ENCODE measurements around the gene CTNNBIP1. TPM values are rescaled to one million over a fixed set of nuclear protein-coding genes. Genes with fewer than 3 reads are reported as not detected.

CTNNBIP1 gene, protein sequence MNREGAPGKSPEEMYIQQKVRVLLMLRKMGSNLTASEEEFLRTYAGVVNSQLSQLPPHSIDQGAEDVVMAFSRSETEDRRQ
- polyA plus RNA-seq (2013), result 26.5 TPM

DNA sequence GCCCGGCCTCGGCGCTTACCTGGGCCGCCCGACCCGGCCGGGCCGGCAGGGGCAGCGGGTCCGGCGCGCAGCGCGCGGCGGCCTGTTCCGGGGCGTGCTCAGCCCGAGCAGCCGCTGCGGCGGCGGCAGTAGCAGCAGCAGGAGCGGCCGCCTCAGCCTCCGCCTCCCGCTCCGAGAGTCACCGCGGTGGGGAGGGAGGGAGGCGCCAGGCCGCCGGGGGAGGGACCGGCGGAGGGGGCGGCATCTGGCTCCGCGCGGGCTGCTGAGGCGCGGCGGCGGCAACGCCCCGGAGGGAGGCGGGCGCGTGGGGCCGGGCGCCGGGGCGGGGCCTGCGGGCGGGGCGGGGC, at the start of gene CTNNBIP1:
Gene CTNNBIP1, minus strand, starts transcription at position 194 of the 347 bp plus-strand sequence. CDS start 38,205 bp downstream, outside the sequence.
- Histone ChIP-seq H3K4me3 (ENCODE audit: control insufficient read depth in 1 of 7, extremely low read depth in 1 of 7, insufficient read depth in 4 of 7, low read depth in 2 of 7, low read length in 6 of 7) (peak within 1 kb of the TSS; percentile 82 to 96 (median 91)), H3K4me1 (ENCODE audit: control extremely low read depth in 1 of 4, control insufficient read depth in 4 of 4, insufficient read depth in 4 of 4, low read length in 3 of 4) (peaks cover 2 to 46% (median 16%) of the 10 kb centered on the region in 4 experiments), H3K27me3 (replicated peaks in 2 of 5; ENCODE audit: control insufficient read depth in 4 of 5, insufficient read depth in 5 of 5, low read length in 4 of 5) (no peaks in the 10 kb centered on the region), H3K27ac (ENCODE audit: insufficient read depth in 1 of 2, low read depth in 1 of 2, low read length in 2 of 2, poor library complexity in 1 of 2, severe bottlenecking in 2 of 2) (peak within 1 kb of the TSS; percentile 69 to 86), H3K36me3 (ENCODE audit: control insufficient read depth in 4 of 4, insufficient read depth in 4 of 4, low read length in 3 of 4) (no peaks in the 10 kb centered on the region), H3K9me3 (ENCODE audit: control extremely low read depth in 1 of 5, control insufficient read depth in 4 of 5, insufficient read depth in 2 of 5, low read depth in 1 of 5, low read length in 4 of 5) (no peaks in the 10 kb centered on the region)
- CTCF ChIA-PET, result no interaction called here
- DNase-seq, result no peak
- 1% methylated on average over 12 of the region's 55 CpGs for WGBS (ENCODE audit: insufficient coverage)
- POLR2A ChIA-PET, result interaction anchor here (0.8 to 1.0 kb wide), 2 partner anchors 17 to 42 kb away, joined by 3 to 5 read pairs; no protein-coding TSS in a partner anchor

DNA sequence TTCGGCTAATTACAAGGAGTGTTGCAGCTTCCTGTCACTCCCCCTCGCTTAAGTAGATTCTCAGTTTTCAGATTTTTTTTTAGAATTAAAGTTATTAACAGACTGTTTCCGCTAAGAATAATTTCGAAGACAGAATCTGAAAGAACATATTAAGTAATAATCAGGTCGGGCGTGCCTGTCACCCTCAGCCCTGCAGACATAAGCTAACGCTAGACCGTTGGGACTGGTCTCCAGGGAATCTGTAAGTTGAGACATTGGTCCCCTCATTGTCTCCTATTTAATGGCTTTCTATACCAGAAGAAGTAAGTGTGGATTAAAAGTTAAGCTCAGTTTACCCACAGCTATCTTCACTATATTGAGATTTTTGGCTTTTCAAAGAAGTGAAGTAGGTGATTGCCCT, 47.7 kb upstream of the CTNNBIP1 start:
- POLR2A ChIA-PET, result no interaction called here

DNA sequence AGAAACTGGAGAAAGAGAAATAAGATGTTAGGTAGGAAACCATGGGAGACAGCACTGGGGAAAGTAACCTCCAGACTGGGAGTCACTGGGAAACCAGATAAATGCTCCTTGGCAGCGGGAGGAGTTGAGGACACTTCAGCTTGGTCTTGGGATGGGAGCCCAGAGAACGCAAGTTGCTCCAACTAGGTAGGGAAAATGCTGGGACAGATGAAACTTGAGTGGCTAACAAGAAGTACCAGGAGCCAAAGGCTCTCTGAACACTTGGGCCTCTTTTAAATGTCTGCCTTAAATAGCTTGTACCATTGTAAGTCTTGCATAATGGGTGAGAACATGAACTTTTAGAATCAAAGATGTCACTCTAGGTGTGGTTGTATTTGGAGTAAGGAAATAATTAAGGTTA, 36.2 kb upstream of the CTNNBIP1 start:
- peaks cover 0 to 37% (median 23%) of the 10 kb centered on the region in 4 experiments for H3K4me1 ChIP-seq (ENCODE audit: control extremely low read depth in 1 of 4, control insufficient read depth in 4 of 4, insufficient read depth in 4 of 4, low read length in 3 of 4)
- no peak overlapping the region for H3K4me3 ChIP-seq (ENCODE audit: control insufficient read depth in 1 of 7, extremely low read depth in 1 of 7, insufficient read depth in 4 of 7, low read depth in 2 of 7, low read length in 6 of 7)
- H3K27me3 ChIP-seq (replicated peaks in 2 of 5; ENCODE audit: control insufficient read depth in 4 of 5, insufficient read depth in 5 of 5, low read length in 4 of 5), result no peaks in the 10 kb centered on the region
- ChIA-PET CTCF (no interaction called here), POLR2A (no interaction called here)
- WGBS (ENCODE audit: insufficient coverage), result 100% methylated on average over 2 of the region's 2 CpGs
- H3K27ac ChIP-seq (ENCODE audit: insufficient read depth in 1 of 2, low read depth in 1 of 2, low read length in 2 of 2, poor library complexity in 1 of 2, severe bottlenecking in 2 of 2), result no peak overlapping the region
- H3K9me3 ChIP-seq (ENCODE audit: control extremely low read depth in 1 of 5, control insufficient read depth in 4 of 5, insufficient read depth in 2 of 5, low read depth in 1 of 5, low read length in 4 of 5), result no peaks in the 10 kb centered on the region
- no peak for DNase-seq
- H3K36me3 ChIP-seq (ENCODE audit: control insufficient read depth in 4 of 4, insufficient read depth in 4 of 4, low read length in 3 of 4), result peaks cover 0 to 8% (median 5%) of the 10 kb centered on the region in 4 experiments

More for the DNA sequence above, 47.7 kb upstream of the CTNNBIP1 start:
- H3K4me1 ChIP-seq (ENCODE audit: control extremely low read depth in 1 of 4, control insufficient read depth in 4 of 4, insufficient read depth in 4 of 4, low read length in 3 of 4), result no peaks in the 10 kb centered on the region
- CTCF ChIA-PET, result interaction anchor here (0.6 kb wide), 1 partner anchor 89 kb away, joined by 3 read pairs; no protein-coding TSS in a partner anchor
- H3K27ac ChIP-seq (ENCODE audit: insufficient read depth in 1 of 2, low read depth in 1 of 2, low read length in 2 of 2, poor library complexity in 1 of 2, severe bottlenecking in 2 of 2), result no peak overlapping the region
- WGBS (ENCODE audit: insufficient coverage), result 94% methylated on average over 5 of the region's 8 CpGs
- H3K36me3 ChIP-seq (ENCODE audit: control insufficient read depth in 4 of 4, insufficient read depth in 4 of 4, low read length in 3 of 4), result peaks cover 0 to 4% (median 0%) of the 10 kb centered on the region in 4 experiments
- DNase-seq, result no peak
- H3K9me3 ChIP-seq (ENCODE audit: control extremely low read depth in 1 of 5, control insufficient read depth in 4 of 5, insufficient read depth in 2 of 5, low read depth in 1 of 5, low read length in 4 of 5), result no peaks in the 10 kb centered on the region
- H3K4me3 ChIP-seq (ENCODE audit: control insufficient read depth in 1 of 7, extremely low read depth in 1 of 7, insufficient read depth in 4 of 7, low read depth in 2 of 7, low read length in 6 of 7), result no peak overlapping the region
- H3K27me3 ChIP-seq (replicated peaks in 2 of 5; ENCODE audit: control insufficient read depth in 4 of 5, insufficient read depth in 5 of 5, low read length in 4 of 5), result no peaks in the 10 kb centered on the region

DNA sequence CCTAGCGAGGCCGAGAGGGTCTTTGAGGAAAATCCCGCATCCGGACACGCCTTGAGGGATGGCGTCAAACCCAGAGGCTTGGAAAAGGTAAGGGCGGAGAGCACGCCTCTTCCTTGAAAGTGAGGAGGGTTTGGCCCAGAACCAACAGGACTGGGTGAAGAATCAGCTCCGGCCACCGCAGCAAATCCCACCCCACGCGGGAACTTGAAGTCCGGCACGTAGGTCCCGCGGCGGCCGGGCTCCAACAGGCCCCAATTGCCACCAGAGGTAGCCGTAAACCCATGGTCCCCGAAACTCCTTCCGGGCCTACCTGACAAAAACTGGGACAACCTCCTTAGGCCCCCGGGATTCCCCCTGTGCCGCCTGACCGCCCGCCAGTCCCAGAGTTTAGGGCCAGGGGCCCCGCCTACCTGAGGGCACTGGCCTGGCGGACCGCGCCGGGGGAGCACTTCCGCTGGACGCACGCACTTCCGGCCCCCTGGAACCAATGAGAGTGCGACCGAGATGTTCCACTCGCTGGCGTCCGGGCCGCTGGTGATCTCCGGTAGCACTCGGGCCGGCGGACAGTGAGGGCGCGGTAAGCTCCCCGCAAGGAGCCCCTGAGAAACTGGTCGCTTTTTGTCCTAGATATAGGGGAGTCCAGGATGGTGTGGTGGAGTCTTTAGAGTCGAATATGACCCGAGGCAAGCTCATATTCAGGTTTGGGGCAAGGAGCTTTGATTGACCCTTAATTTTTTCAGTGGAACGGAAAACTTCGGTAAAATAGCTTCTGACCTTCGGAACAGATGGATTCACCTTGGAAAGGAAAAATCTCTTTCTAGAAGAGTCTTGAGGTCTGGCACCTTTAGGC, 33.1 kb upstream of the CTNNBIP1 start, which contains the start of the genes LZIC and NMNAT1:
Gene LZIC, minus strand, starts transcription at position 453 of the 850 bp plus-strand sequence. CDS start 6,772 bp downstream, outside the sequence.
Gene NMNAT1, plus strand, starts transcription at position 537 of the 850 bp plus-strand sequence. CDS start 28,599 bp downstream, outside the sequence.
- peak; percentile 91 to 93 (median 93) for DNase-seq
- H3K27ac ChIP-seq (ENCODE audit: insufficient read depth in 1 of 2, low read depth in 1 of 2, low read length in 2 of 2, poor library complexity in 1 of 2, severe bottlenecking in 2 of 2), result peak within 1 kb of the TSS; percentile 89 to 96
- no peaks in the 10 kb centered on the region for H3K27me3 ChIP-seq (replicated peaks in 2 of 5; ENCODE audit: control insufficient read depth in 4 of 5, insufficient read depth in 5 of 5, low read length in 4 of 5)
- H3K4me3 ChIP-seq (ENCODE audit: control insufficient read depth in 1 of 7, extremely low read depth in 1 of 7, insufficient read depth in 4 of 7, low read depth in 2 of 7, low read length in 6 of 7), result peak within 1 kb of the TSS; percentile 80 to 98 (median 92)
- WGBS (ENCODE audit: insufficient coverage), result 0% methylated on average over 35 of the region's 53 CpGs
- POLR2A ChIA-PET, result interaction anchor here (0.6 to 1.0 kb wide), 5 partner anchors 11 to 314 kb away, joined by 3 read pairs; no protein-coding TSS in a partner anchor
- H3K36me3 ChIP-seq (ENCODE audit: control insufficient read depth in 4 of 4, insufficient read depth in 4 of 4, low read length in 3 of 4), result peaks cover 0 to 14% (median 5%) of the 10 kb centered on the region in 4 experiments
- CTCF ChIA-PET, result interaction anchor here (0.6 to 5.1 kb wide), 8 partner anchors 29 to 111 kb away, joined by 3 to 45 read pairs (median 3); partner anchors contain the start of genes RBP7 and UBE4B
- H3K9me3 ChIP-seq (ENCODE audit: control extremely low read depth in 1 of 5, control insufficient read depth in 4 of 5, insufficient read depth in 2 of 5, low read depth in 1 of 5, low read length in 4 of 5), result no peaks in the 10 kb centered on the region
- peaks cover 0 to 21% (median 7%) of the 10 kb centered on the region in 4 experiments for H3K4me1 ChIP-seq (ENCODE audit: control extremely low read depth in 1 of 4, control insufficient read depth in 4 of 4, insufficient read depth in 4 of 4, low read length in 3 of 4)

DNA sequence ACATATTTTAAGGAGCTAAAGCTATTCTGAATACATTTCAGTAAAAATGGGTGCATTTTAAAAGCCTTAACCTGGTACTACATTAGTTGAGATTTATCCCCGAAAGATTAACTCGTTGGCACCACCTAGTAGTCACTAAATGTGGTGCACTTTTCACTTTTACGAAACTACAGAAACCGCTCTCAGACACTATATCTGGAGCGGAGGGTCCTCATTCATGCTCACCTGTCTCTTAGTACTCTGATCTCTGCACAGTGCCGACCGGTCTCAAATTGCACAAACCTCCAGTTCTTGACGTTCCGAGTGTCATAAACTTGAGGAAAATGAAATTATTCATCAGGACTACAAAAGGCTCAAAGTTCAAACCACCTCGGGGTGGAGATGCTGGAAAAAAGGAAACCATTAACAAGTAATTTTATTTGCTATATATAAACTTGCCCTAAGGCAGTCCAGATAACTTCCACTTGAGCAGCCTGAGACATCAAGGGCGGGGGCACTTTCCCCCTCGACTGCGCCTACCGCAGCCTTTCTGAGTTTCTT, 32.4 kb upstream of the CTNNBIP1 start:
- no peaks in the 10 kb centered on the region for H3K9me3 ChIP-seq (ENCODE audit: control extremely low read depth in 1 of 5, control insufficient read depth in 4 of 5, insufficient read depth in 2 of 5, low read depth in 1 of 5, low read length in 4 of 5)
- CTCF ChIA-PET, result interaction anchor here (0.8 to 5.1 kb wide), 9 partner anchors 13 to 91 kb away, joined by 3 to 45 read pairs (median 3); partner anchors contain the start of genes RBP7 and UBE4B
- peaks cover 0 to 9% (median 3%) of the 10 kb centered on the region in 4 experiments for H3K36me3 ChIP-seq (ENCODE audit: control insufficient read depth in 4 of 4, insufficient read depth in 4 of 4, low read length in 3 of 4)
- H3K27me3 ChIP-seq (replicated peaks in 2 of 5; ENCODE audit: control insufficient read depth in 4 of 5, insufficient read depth in 5 of 5, low read length in 4 of 5), result no peaks in the 10 kb centered on the region
- POLR2A ChIA-PET, result no interaction called here
- peak overlapping the region; percentile 80 to 98 (median 92) for H3K4me3 ChIP-seq (ENCODE audit: control insufficient read depth in 1 of 7, extremely low read depth in 1 of 7, insufficient read depth in 4 of 7, low read depth in 2 of 7, low read length in 6 of 7)
- peaks cover 0 to 21% (median 7%) of the 10 kb centered on the region in 4 experiments for H3K4me1 ChIP-seq (ENCODE audit: control extremely low read depth in 1 of 4, control insufficient read depth in 4 of 4, insufficient read depth in 4 of 4, low read length in 3 of 4)
- WGBS (ENCODE audit: insufficient coverage), result 0% methylated on average over 8 of the region's 14 CpGs
- peak; percentile 61 to 84 (median 82) for DNase-seq
- peak overlapping the region; percentile 89 to 96 for H3K27ac ChIP-seq (ENCODE audit: insufficient read depth in 1 of 2, low read depth in 1 of 2, low read length in 2 of 2, poor library complexity in 1 of 2, severe bottlenecking in 2 of 2)

DNA sequence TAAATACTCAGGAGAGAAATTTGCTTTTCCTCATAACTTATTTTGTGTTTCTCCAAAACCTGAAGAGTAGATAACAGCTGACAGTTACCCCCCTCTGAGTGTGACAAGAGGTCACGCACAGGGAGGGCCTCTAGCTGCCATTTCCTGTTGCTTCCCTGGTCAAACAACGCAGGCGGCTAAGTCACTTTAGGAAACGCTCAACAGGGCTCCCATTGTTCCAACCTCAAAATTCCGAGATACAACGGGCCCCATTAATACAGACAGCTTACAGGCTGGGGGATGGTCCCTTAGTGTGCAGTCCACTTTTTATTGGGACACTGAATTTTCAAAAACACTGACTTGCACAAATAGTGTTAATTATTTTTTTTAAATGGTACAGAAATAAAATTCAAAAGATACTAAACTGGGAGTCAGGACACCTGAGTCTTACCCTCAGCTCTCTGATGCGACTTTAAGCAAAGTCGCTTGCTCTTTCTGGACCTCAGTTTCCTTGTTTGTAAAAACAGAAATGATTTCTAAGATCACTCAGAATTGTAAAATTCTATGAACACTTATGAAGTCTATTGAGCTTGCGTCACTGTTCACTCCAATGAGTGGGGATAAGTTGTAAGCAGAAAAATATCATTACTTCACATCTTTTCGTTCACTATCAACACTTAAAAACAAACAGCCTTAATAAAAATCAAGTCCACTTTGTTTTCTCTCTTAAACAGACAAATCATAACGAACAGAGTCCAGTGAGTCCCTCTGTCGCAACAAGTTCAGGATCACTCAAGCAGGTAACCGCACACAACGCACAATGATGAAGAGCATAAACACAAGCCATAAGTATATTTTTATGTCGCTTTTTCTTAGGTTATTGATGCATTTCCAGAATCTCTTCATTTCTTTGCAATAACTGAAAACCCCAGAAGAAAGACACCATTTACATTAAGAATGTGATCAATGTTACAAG, 19.6 kb upstream of the CTNNBIP1 start:
- no peaks in the 10 kb centered on the region for H3K9me3 ChIP-seq (ENCODE audit: control extremely low read depth in 1 of 5, control insufficient read depth in 4 of 5, insufficient read depth in 2 of 5, low read depth in 1 of 5, low read length in 4 of 5)
- POLR2A ChIA-PET, result interaction anchor here (0.9 kb wide), 1 partner anchor 14 kb away, joined by 3 read pairs; the partner anchor contains the start of genes LZIC and NMNAT1
- peaks cover 0 to 5% (median 0%) of the 10 kb centered on the region in 4 experiments for H3K4me1 ChIP-seq (ENCODE audit: control extremely low read depth in 1 of 4, control insufficient read depth in 4 of 4, insufficient read depth in 4 of 4, low read length in 3 of 4)
- no peak overlapping the region for H3K4me3 ChIP-seq (ENCODE audit: control insufficient read depth in 1 of 7, extremely low read depth in 1 of 7, insufficient read depth in 4 of 7, low read depth in 2 of 7, low read length in 6 of 7)
- CTCF ChIA-PET, result interaction anchor here (0.7 to 2.2 kb wide), 2 partner anchors 52 to 54 kb away, joined by 3 to 6 read pairs; no protein-coding TSS in a partner anchor
- DNase-seq, result no peak
- peaks cover 7 to 41% (median 22%) of the 10 kb centered on the region in 4 experiments for H3K36me3 ChIP-seq (ENCODE audit: control insufficient read depth in 4 of 4, insufficient read depth in 4 of 4, low read length in 3 of 4)
- H3K27me3 ChIP-seq (replicated peaks in 2 of 5; ENCODE audit: control insufficient read depth in 4 of 5, insufficient read depth in 5 of 5, low read length in 4 of 5), result no peaks in the 10 kb centered on the region
- WGBS (ENCODE audit: insufficient coverage), result 95% methylated on average over 13 of the region's 15 CpGs
- peak overlapping the region in 1 of 2 experiments; percentile 72 for H3K27ac ChIP-seq (ENCODE audit: insufficient read depth in 1 of 2, low read depth in 1 of 2, low read length in 2 of 2, poor library complexity in 1 of 2, severe bottlenecking in 2 of 2)
